H9 (cell line): ENCODE data around the gene DCAF4. TPM values are rescaled to one million over a fixed set of nuclear protein-coding genes. Genes with fewer than 3 reads are reported as not detected.

ENCODE experiments used
- DNase-seq: peaks from one replicate; pipeline ENCODE4 v3.0.0-alpha.2; 2017
- H2AFZ ChIP-seq: one replicate; pipeline ENCODE4 v1.6.1; 2013; ENCODE audit warnings: mild to moderate bottlenecking, low read length, control low read depth, moderate library complexity
- H2AK5ac ChIP-seq: 2 replicates; pipeline ENCODE4 v1.6.1; 2013; ENCODE audit warnings: low read length, control low read depth, mixed read lengths; ENCODE audit not compliant: insufficient read length
- H2BK120ac ChIP-seq: one replicate; pipeline ENCODE4 v1.6.1; 2013; ENCODE audit warnings: low read depth, mild to moderate bottlenecking, low read length, control low read depth, inconsistent platforms; ENCODE audit not compliant: poor library complexity, severe bottlenecking
- H2BK12ac ChIP-seq: 2 replicates; pipeline ENCODE4 v1.6.1; 2013; ENCODE audit warnings: low read length, control low read depth, mixed read lengths, low read depth; ENCODE audit not compliant: insufficient read length
- H2BK15ac ChIP-seq: 2 replicates; pipeline ENCODE4 v1.6.1; 2013; ENCODE audit warnings: low read depth, low read length, control low read depth
- H2BK20ac ChIP-seq: one replicate; pipeline ENCODE4 v1.6.1; 2013; ENCODE audit warnings: low read depth, mild to moderate bottlenecking, low read length, control low read depth, inconsistent platforms; ENCODE audit not compliant: poor library complexity, severe bottlenecking
- H2BK5ac ChIP-seq: 2 replicates; pipeline ENCODE4 v1.6.1; 2013; ENCODE audit warnings: low read length, control low read depth, mixed read lengths; ENCODE audit not compliant: insufficient read length
- H3K14ac ChIP-seq: 2 replicates; pipeline ENCODE4 v1.6.1; 2013; ENCODE audit warnings: low read length, control low read depth; ENCODE audit not compliant: insufficient read depth
- H3K18ac ChIP-seq: 2 replicates; pipeline ENCODE4 v1.6.1; 2013; ENCODE audit warnings: low read depth, mild to moderate bottlenecking, mixed read lengths, low read length, control low read depth; ENCODE audit not compliant: insufficient read length
- H3K23ac ChIP-seq: 2 replicates; pipeline ENCODE4 v1.6.1; 2013; ENCODE audit warnings: low read length, control low read depth, mixed read lengths, low read depth; ENCODE audit not compliant: insufficient read length
- H3K23me2 ChIP-seq: 2 replicates; pipeline ENCODE4 v1.6.1; 2013; ENCODE audit warnings: low read depth, mild to moderate bottlenecking, mixed read lengths, low read length, control low read depth; ENCODE audit not compliant: insufficient read length, poor library complexity, severe bottlenecking
- H3K27ac ChIP-seq: 2 replicates; pipeline ENCODE4 v1.5.1; 2013; ENCODE audit warnings: low read length, control low read depth, mixed read lengths, low read depth; ENCODE audit not compliant: insufficient read length
- H3K27me3 ChIP-seq: 2 replicates; pipeline ENCODE4 v1.6.1; 2013; ENCODE audit warnings: low read length, control low read depth, inconsistent platforms; ENCODE audit not compliant: insufficient read depth
- H3K4ac ChIP-seq: 2 replicates; pipeline ENCODE4 v1.6.1; 2013; ENCODE audit warnings: low read depth, mild to moderate bottlenecking, control low read depth, inconsistent platforms, low read length, moderate library complexity
- H3K4me1 ChIP-seq: 2 replicates; pipeline ENCODE4 v1.6.1; 2013; ENCODE audit warnings: low read length, control low read depth, inconsistent platforms; ENCODE audit not compliant: insufficient read depth
- H3K4me2 ChIP-seq: 2 replicates; pipeline ENCODE4 v1.6.1; 2013; ENCODE audit warnings: low read length, control low read depth, mixed read lengths; ENCODE audit not compliant: insufficient read length, insufficient read depth
- H3K56ac ChIP-seq: 2 replicates; pipeline ENCODE4 v1.6.1; 2013; ENCODE audit warnings: low read depth, mild to moderate bottlenecking, mixed read lengths, low read length, control low read depth; ENCODE audit not compliant: insufficient read length
- H3K79me1 ChIP-seq: 2 replicates; pipeline ENCODE4 v1.6.1; 2013; ENCODE audit warnings: low read depth, mild to moderate bottlenecking, moderate library complexity, low read length, control low read depth, inconsistent platforms; ENCODE audit not compliant: insufficient read depth, poor library complexity, severe bottlenecking
- H3K79me2 ChIP-seq: 2 replicates; pipeline ENCODE4 v1.6.1; 2013; ENCODE audit warnings: low read length, control low read depth, inconsistent platforms; ENCODE audit not compliant: insufficient read depth
- H3K9ac ChIP-seq: 2 replicates; pipeline ENCODE4 v1.6.1; 2013; ENCODE audit warnings: low read length, control low read depth, mixed read lengths; ENCODE audit not compliant: insufficient read length; ENCODE audit errors: extremely low read depth
- H3K9me3 ChIP-seq: one replicate; pipeline ENCODE4 v1.6.1; 2013; ENCODE audit warnings: low read depth, low read length, inconsistent platforms; ENCODE audit not compliant: control insufficient read depth
- H3T11ph ChIP-seq: one replicate; pipeline ENCODE4 v1.6.1; 2013; ENCODE audit warnings: mild to moderate bottlenecking, low read length, control low read depth, inconsistent platforms
- H4K20me1 ChIP-seq: one replicate; pipeline ENCODE4 v1.6.1; 2013; ENCODE audit not compliant: control insufficient read depth, insufficient read length, insufficient read depth
- H4K5ac ChIP-seq: 2 replicates; pipeline ENCODE4 v1.6.1; 2013; ENCODE audit warnings: low read depth, mild to moderate bottlenecking, mixed read lengths, low read length, control low read depth; ENCODE audit not compliant: insufficient read length
- H4K8ac ChIP-seq: replicated peaks from 2 replicates; pipeline ENCODE4 v1.6.1; 2013; ENCODE audit warnings: low read length, control low read depth, mixed read lengths, low read depth; ENCODE audit not compliant: insufficient read length
- H4K91ac ChIP-seq: 2 replicates; pipeline ENCODE4 v1.6.1; 2013; ENCODE audit warnings: low read depth, mild to moderate bottlenecking, moderate library complexity, mixed read lengths, low read length, control low read depth; ENCODE audit not compliant: insufficient read length
- H3K27ac Mint-ChIP-seq, 3 experiments: 2 replicates in 2 of 3; 3 replicates in 1 of 3; pipeline ENCODE4 v1.8.0; 2020 to 2021; ENCODE audit warnings: mixed read lengths in 3 of 3, mild to moderate bottlenecking in 1 of 3, moderate library complexity in 1 of 3
- H3K27me3 Mint-ChIP-seq: 2 replicates; pipeline ENCODE4 v1.8.0; 2021; ENCODE audit warnings: low read depth, mild to moderate bottlenecking, moderate library complexity, mixed read lengths
- H3K36me3 Mint-ChIP-seq, 3 experiments: 2 replicates in 2 of 3; 3 replicates in 1 of 3; pipeline ENCODE4 v1.8.0; 2020 to 2021; ENCODE audit warnings: low read depth in 3 of 3, mixed read lengths in 3 of 3; ENCODE audit not compliant: insufficient read depth in 1 of 3
- H3K4me1 Mint-ChIP-seq, 2 experiments: 2 replicates each; pipeline ENCODE4 v1.8.0; 2020; ENCODE audit warnings: mixed read lengths in 2 of 2
- H3K4me3 Mint-ChIP-seq, 2 experiments: 2 replicates in 1 of 2; 3 replicates in 1 of 2; pipeline ENCODE4 v1.8.0; 2020 to 2021; ENCODE audit warnings: mild to moderate bottlenecking in 2 of 2, mixed read lengths in 2 of 2, moderate library complexity in 1 of 2
- H3K9me3 Mint-ChIP-seq, 2 experiments: 2 replicates in 1 of 2; 3 replicates in 1 of 2; pipeline ENCODE4 v1.8.0; 2020; ENCODE audit warnings: mild to moderate bottlenecking in 2 of 2, mixed read lengths in 2 of 2, moderate library complexity in 1 of 2
- WGBS: extraction: QIAGEN DNeasy Blood & Tissue Kit; methylation state at CpG from one replicate; pipeline ENCODE4 v1.1.7; 2013; ENCODE audit warnings: missing lambda C conversion rate, low lambda C conversion rate, mixed read lengths; ENCODE audit not compliant: insufficient read length; ENCODE audit errors: extremely low coverage; 5-methylcytosine and 5-hydroxymethylcytosine counted together
- total RNA-seq: library from RNA; stranded (reverse); gene quantifications from 2 replicates; pipeline ENCODE4 v1.2.1, GENCODE V29; 2021
- TF ChIP-seq, protein P1 (sequence below): fragments of 200-600 bp; sonication (generic); conservative IDR thresholded peaks from 3 replicates; pipeline ENCODE4 v1.8.0; 2021; ENCODE audit warnings: antibody characterized with exemption, mild to moderate bottlenecking

The DCAF4 gene
- total RNA-seq, 1 experiment from 2014 or later: 32.0 TPM

- no peaks in the 10 kb centered on the region for H3K9me3 Mint-ChIP-seq
- H3K27me3 Mint-ChIP-seq: peaks cover 39% of the 10 kb centered on the region
Measured at GRCh38 chr14:72902801-72903530, 23.3 kb upstream of the DCAF4 start.

More at GRCh38 chr14:72902801-72903530, 23.3 kb upstream of the DCAF4 start:
- Histone ChIP-seq H2BK20ac (no peak overlapping the region), H3K4me1 (no peaks in the 10 kb centered on the region), H3T11ph (no peak overlapping the region), H3K27me3 (no peaks in the 10 kb centered on the region), H2BK15ac (no peak overlapping the region), H3K23ac (no peak overlapping the region), H4K5ac (no peak overlapping the region), H3K4ac (no peak overlapping the region), H3K27ac (no peak overlapping the region), H3K14ac (no peak overlapping the region), H4K8ac (no peak overlapping the region), H3K9ac (no peak overlapping the region), H2BK12ac (no peak overlapping the region), H3K79me1 (no peaks in the 10 kb centered on the region), H3K79me2 (no peaks in the 10 kb centered on the region), H3K4me2 (no peak overlapping the region), H2AK5ac (no peak overlapping the region), H4K20me1 (no peaks in the 10 kb centered on the region), H3K9me3 (no peaks in the 10 kb centered on the region), H3K23me2 (no peaks in the 10 kb centered on the region), H3K18ac (no peak overlapping the region), H4K91ac (no peak overlapping the region), H2BK5ac (no peak overlapping the region), H2AFZ (no peak overlapping the region), H3K56ac (no peak overlapping the region), H2BK120ac (no peak overlapping the region)
- no CpG with 5 or more reads among the region's 5 CpGs for WGBS
- peaks cover 18% of the 10 kb centered on the region in 2 experiments for H3K4me1 Mint-ChIP-seq
- H3K36me3 Mint-ChIP-seq: no peaks in the 10 kb centered on the region
- H3K27ac Mint-ChIP-seq: no peak overlapping the region
- TF ChIP-seq, protein P1, sequence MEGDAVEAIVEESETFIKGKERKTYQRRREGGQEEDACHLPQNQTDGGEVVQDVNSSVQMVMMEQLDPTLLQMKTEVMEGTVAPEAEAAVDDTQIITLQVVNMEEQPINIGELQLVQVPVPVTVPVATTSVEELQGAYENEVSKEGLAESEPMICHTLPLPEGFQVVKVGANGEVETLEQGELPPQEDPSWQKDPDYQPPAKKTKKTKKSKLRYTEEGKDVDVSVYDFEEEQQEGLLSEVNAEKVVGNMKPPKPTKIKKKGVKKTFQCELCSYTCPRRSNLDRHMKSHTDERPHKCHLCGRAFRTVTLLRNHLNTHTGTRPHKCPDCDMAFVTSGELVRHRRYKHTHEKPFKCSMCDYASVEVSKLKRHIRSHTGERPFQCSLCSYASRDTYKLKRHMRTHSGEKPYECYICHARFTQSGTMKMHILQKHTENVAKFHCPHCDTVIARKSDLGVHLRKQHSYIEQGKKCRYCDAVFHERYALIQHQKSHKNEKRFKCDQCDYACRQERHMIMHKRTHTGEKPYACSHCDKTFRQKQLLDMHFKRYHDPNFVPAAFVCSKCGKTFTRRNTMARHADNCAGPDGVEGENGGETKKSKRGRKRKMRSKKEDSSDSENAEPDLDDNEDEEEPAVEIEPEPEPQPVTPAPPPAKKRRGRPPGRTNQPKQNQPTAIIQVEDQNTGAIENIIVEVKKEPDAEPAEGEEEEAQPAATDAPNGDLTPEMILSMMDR: no peak
- DNase-seq: no peak
- no peak overlapping the region for H3K4me3 Mint-ChIP-seq
